ENCODE measurements around the gene GPR17. TPM values are rescaled to one million over a fixed set of nuclear protein-coding genes. Genes with fewer than 3 reads are reported as not detected.

The GPR17 gene
- total RNA-seq, 1 donor from 2014 or later = not detected

GRCh38 chr2:127641133-127641532, 4.8 kb upstream of the GPR17 start:
- no peak for DNase-seq (ENCODE audit: low read depth)

GRCh38 chr2:127641846-127642507, 4.0 kb upstream of the GPR17 start:
- DNase-seq (ENCODE audit: low read depth) = no peak

- DNase-seq (ENCODE audit: low read depth) = no peak
These were observed 3.1 kb upstream of the GPR17 start for GRCh38 chr2:127642706-127643438.

GRCh38 chr2:127643439-127644065, 2.4 kb upstream of the GPR17 start:
- no peak for DNase-seq (ENCODE audit: low read depth)

GRCh38 chr2:127644066-127645025, 1.6 kb upstream of the GPR17 start:
- DNase-seq (ENCODE audit: low read depth) = no peak

GRCh38 chr2:127645026-127645394, 943 bp upstream of the GPR17 start:
- no peak for DNase-seq (ENCODE audit: low read depth)

GRCh38 chr2:127646487-127647241, 711 bp downstream of the GPR17 start:
- no peak for DNase-seq (ENCODE audit: low read depth)

GRCh38 chr2:127647242-127648190, 1.6 kb downstream of the GPR17 start:
- peak; percentile 27 for DNase-seq (ENCODE audit: low read depth)

GRCh38 chr2:127648321-127648720, 2.4 kb downstream of the GPR17 start:
- no peak for DNase-seq (ENCODE audit: low read depth)

- DNase-seq (ENCODE audit: low read depth) = no peak
These were observed 3.2 kb downstream of the GPR17 start for GRCh38 chr2:127649100-127649611.

- peak; percentile 55 for DNase-seq (ENCODE audit: low read depth)
These were observed 3.7 kb downstream of the GPR17 start for GRCh38 chr2:127649684-127650040.

GRCh38 chr2:127650041-127650784, 4.3 kb downstream of the GPR17 start:
- no peak for DNase-seq (ENCODE audit: low read depth)

- no peak for DNase-seq (ENCODE audit: low read depth)
These were observed 4.9 kb downstream of the GPR17 start for GRCh38 chr2:127650785-127651380.

- DNase-seq (ENCODE audit: low read depth) = no peak
These were observed 5.4 kb downstream of the GPR17 start for GRCh38 chr2:127651381-127651809.

- no peak for DNase-seq (ENCODE audit: low read depth)
These were observed 6.1 kb downstream of the GPR17 start for GRCh38 chr2:127651971-127652550.

GRCh38 chr2:127652786-127653357, 6.9 kb downstream of the GPR17 start:
- DNase-seq (ENCODE audit: low read depth) = no peak

- no peak for DNase-seq (ENCODE audit: low read depth)
These were observed 7.6 kb downstream of the GPR17 start for GRCh38 chr2:127653421-127654083.
